COLO829 (cell line): ENCODE data around the gene CYBRD1.
"Not testable (repeated sequence)": the region's sequence is repeated elsewhere in the genome, so short reads cannot be mapped to it uniquely, and the experiment has no call there.

Source experiments
- DNase-seq: peaks from one replicate; pipeline ENCODE4 v3.0.0; 2012; ENCODE audit warnings: low spot score

CYBRD1 gene

GRCh38 chr2:171515672-171516298 is 6.5 kb upstream of the CYBRD1 start:
- DNase-seq, result no peak

- no peak for DNase-seq
These were observed 5.5 kb upstream of the CYBRD1 start for GRCh38 chr2:171516793-171517192.

GRCh38 chr2:171520471-171520870 is 1.8 kb upstream of the CYBRD1 start:
- no peak for DNase-seq

GRCh38 chr2:171521361-171522051 is 768 bp upstream of the CYBRD1 start:
- no peak for DNase-seq

- DNase-seq, result no peak
These were observed 464 bp downstream of the CYBRD1 start for GRCh38 chr2:171522788-171523087.

GRCh38 chr2:171523088-171524017 is 1.1 kb downstream of the CYBRD1 start:
- no peak for DNase-seq

- DNase-seq, result no peak
These were observed 1.7 kb downstream of the CYBRD1 start for GRCh38 chr2:171524018-171524401.

GRCh38 chr2:171529914-171530313 is 7.6 kb downstream of the CYBRD1 start:
- DNase-seq, result no peak

GRCh38 chr2:171530378-171530777 is 8.1 kb downstream of the CYBRD1 start:
- DNase-seq, result no peak

- not testable (repeated sequence) for DNase-seq
These were observed 8.6 kb downstream of the CYBRD1 start for GRCh38 chr2:171530859-171531258.

- DNase-seq, result no peak
These were observed 9.0 kb downstream of the CYBRD1 start for GRCh38 chr2:171531291-171531690.

- DNase-seq, result no peak
These were observed 9.7 kb downstream of the CYBRD1 start for GRCh38 chr2:171531836-171532450.

GRCh38 chr2:171533331-171533730 is 11.1 kb downstream of the CYBRD1 start:
- no peak for DNase-seq

GRCh38 chr2:171535528-171535927 is 13.3 kb downstream of the CYBRD1 start:
- DNase-seq, result not testable (repeated sequence)

- DNase-seq, result no peak
These were observed 18.2 kb downstream of the CYBRD1 start for GRCh38 chr2:171540437-171540836.

GRCh38 chr2:171541202-171541887 is 19.1 kb downstream of the CYBRD1 start:
- no peak for DNase-seq

GRCh38 chr2:171545086-171545485 is 22.8 kb downstream of the CYBRD1 start:
- no peak for DNase-seq

- no peak for DNase-seq
These were observed 25.0 kb downstream of the CYBRD1 start for GRCh38 chr2:171547256-171547655.

GRCh38 chr2:171547720-171548119 is 25.4 kb downstream of the CYBRD1 start:
- DNase-seq, result no peak

- DNase-seq, result no peak
These were observed 28.3 kb downstream of the CYBRD1 start for GRCh38 chr2:171550613-171551012.

GRCh38 chr2:171551836-171552235 is 29.6 kb downstream of the CYBRD1 start:
- DNase-seq, result no peak

- no peak for DNase-seq
These were observed 31.0 kb downstream of the CYBRD1 start for GRCh38 chr2:171553236-171553635.
